Panc1 (cell line): Measurements from ENCODE around the gene TMEM138. TPM values are rescaled to one million over a fixed set of nuclear protein-coding genes. Genes with fewer than 3 reads are reported as not detected.

Experiments
- ATAC-seq: fragments of 200-7000 bp; cut with Tn5 transposase; 2 replicates; pipeline ENCODE4 v1.9.1; 2020; ENCODE audit warnings: mild to moderate bottlenecking, moderate library complexity
- BruUV-seq: library from RNA; stranded (reverse); fragments of 400-500 nt; replicated peaks from 2 replicates; lab custom pipeline; 2021; lab: Mats Ljungman, UMichigan
- CTCF ChIA-PET: fragments of 300-600 bp; sonication (Branson Sonifier 250); formaldehyde crosslinking; loops from one replicate; lab custom pipeline; 2022; ENCODE audit warnings: antibody characterized with exemption; lab: Charles Lee
- POLR2A ChIA-PET: fragments of 300-600 bp; sonication (Branson Sonifier 250); formaldehyde crosslinking; loops from one replicate; lab custom pipeline; 2022; ENCODE audit warnings: antibody characterized with exemption; lab: Charles Lee
- DNase-seq: peaks from one replicate; pipeline ENCODE4 v3.0.0-alpha.2; 2010; ENCODE audit warnings: low read depth, low spot score
- H3K27ac ChIP-seq: 2 replicates; pipeline ENCODE4 v1.5.1; 2011; ENCODE audit warnings: mild to moderate bottlenecking, low read length, inconsistent platforms
- H3K27me3 ChIP-seq: fragments of 200-500 bp; sonication (Bioruptor generic); 2 replicates; pipeline ENCODE4 v1.6.0; 2014; ENCODE audit warnings: low read length, inconsistent platforms; ENCODE audit not compliant: control insufficient read depth, insufficient read depth
- H3K36me3 ChIP-seq: fragments of 200-500 bp; sonication (Bioruptor generic); 2 replicates; pipeline ENCODE4 v1.5.1; 2014; ENCODE audit warnings: inconsistent platforms, mild to moderate bottlenecking, low read length, moderate library complexity; ENCODE audit not compliant: control insufficient read depth, insufficient read depth
- H3K4me1 ChIP-seq: 2 replicates; pipeline ENCODE4 v1.5.1; 2011; ENCODE audit warnings: inconsistent platforms, mild to moderate bottlenecking, low read length, moderate library complexity; ENCODE audit not compliant: control insufficient read depth, insufficient read depth
- H3K4me3 ChIP-seq, 2 experiments: 2 replicates each; pipeline ENCODE4 v1.5.1; 2011 to 2012; ENCODE audit warnings: low read depth in 2 of 2, low read length in 2 of 2, mild to moderate bottlenecking in 2 of 2, inconsistent platforms in 1 of 2, moderate library complexity in 1 of 2
- H3K9me3 ChIP-seq: fragments of 200-500 bp; sonication (Bioruptor generic); 2 replicates; pipeline ENCODE4 v1.5.1; 2014; ENCODE audit warnings: low read depth, mild to moderate bottlenecking, inconsistent platforms, low read length, moderate library complexity; ENCODE audit not compliant: control insufficient read depth, insufficient read depth
- POLR2AphosphoS5 ChIP-seq: IDR thresholded peaks from 2 replicates; pipeline ENCODE4 v1.6.1; 2012; ENCODE audit warnings: mild to moderate bottlenecking, low read depth, low read length, moderate library complexity
- SIN3A ChIP-seq: IDR thresholded peaks from 2 replicates; pipeline ENCODE4 v1.6.1; 2012; ENCODE audit warnings: low read depth, mild to moderate bottlenecking, low read length, moderate library complexity, borderline replicate concordance; ENCODE audit not compliant: insufficient read depth
- TCF7L2 ChIP-seq: IDR thresholded peaks from 2 replicates; pipeline ENCODE4 v1.6.1; 2011; ENCODE audit warnings: mild to moderate bottlenecking, low read depth, low read length, inconsistent platforms
- in situ Hi-C: cut with HindIII; loops from 2 replicates; pipeline ENCODE4 v1.10.0; 2016; ENCODE audit warnings: low sequenced_read_pairs, low pct_unique_long_range_greater_than_20kb
- intact Hi-C: fragments of 100-400 bp; cut with micrococcal nuclease; formaldehyde crosslinking; loops from one replicate; pipeline ENCODE4 v1.10.0; 2022; ENCODE audit not compliant: unreplicated experiment
- total RNA-seq: library from RNA; stranded (reverse); gene quantifications from one replicate; pipeline ENCODE4 v1.2.1, GENCODE V29; 2021; ENCODE audit not compliant: unreplicated experiment
- TF ChIP-seq, protein P1 (sequence below), 2 experiments: IDR thresholded peaks; 2 replicates each; pipeline ENCODE4 v1.6.1; 2011 to 2012; ENCODE audit warnings: low read depth in 2 of 2, control low read depth in 1 of 2, low read length in 1 of 2, mild to moderate bottlenecking in 1 of 2, moderate library complexity in 1 of 2; ENCODE audit not compliant: insufficient read depth in 1 of 2
- TF ChIP-seq, protein P2 (sequence below): fragments of 450-650 bp; IDR thresholded peaks from 2 replicates; pipeline ENCODE4 v1.5.1; 2017; ENCODE audit warnings: mild to moderate bottlenecking

The TMEM138 gene
- total RNA-seq, 1 experiment from 2014 or later = 86.6 TPM

DNA sequence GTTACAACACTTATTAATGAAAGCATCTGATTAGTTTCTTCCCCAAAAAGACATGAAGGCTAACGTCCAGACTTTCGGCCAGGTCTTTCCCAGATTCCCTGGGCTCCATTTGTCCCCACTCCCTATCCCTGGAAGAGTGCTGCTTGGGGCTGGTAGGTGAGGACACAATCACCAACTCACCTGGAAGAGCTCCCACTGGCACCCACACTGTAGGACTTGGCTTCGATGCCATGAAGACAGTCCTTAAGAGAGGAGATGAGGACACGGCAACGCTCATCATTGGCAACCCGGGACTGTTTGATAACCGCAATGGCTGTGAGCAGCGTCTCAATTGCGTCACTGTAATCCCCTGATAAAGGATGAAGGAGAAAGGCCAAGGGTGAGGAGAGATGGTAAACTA, 49.4 kb downstream of the TMEM138 start:
- Histone ChIP-seq H3K4me3 (no peak overlapping the region), H3K4me1 (no peaks in the 10 kb centered on the region), H3K27ac (no peak overlapping the region), H3K27me3 (no peaks in the 10 kb centered on the region), H3K9me3 (no peaks in the 10 kb centered on the region), H3K36me3 (peaks cover 52% of the 10 kb centered on the region)
- intact Hi-C loops (no loop called here), in situ Hi-C loops (no loop called here)
- CTCF ChIA-PET = no interaction called here
- DNase-seq (no peak), ATAC-seq (no peak)
- BruUV-seq = no TSS peak
- POLR2A ChIA-PET = no interaction called here
- TF ChIP-seq SIN3A (no peak), TCF7L2 (no peak), POLR2AphosphoS5 (no peak)
- TF ChIP-seq, protein P1, sequence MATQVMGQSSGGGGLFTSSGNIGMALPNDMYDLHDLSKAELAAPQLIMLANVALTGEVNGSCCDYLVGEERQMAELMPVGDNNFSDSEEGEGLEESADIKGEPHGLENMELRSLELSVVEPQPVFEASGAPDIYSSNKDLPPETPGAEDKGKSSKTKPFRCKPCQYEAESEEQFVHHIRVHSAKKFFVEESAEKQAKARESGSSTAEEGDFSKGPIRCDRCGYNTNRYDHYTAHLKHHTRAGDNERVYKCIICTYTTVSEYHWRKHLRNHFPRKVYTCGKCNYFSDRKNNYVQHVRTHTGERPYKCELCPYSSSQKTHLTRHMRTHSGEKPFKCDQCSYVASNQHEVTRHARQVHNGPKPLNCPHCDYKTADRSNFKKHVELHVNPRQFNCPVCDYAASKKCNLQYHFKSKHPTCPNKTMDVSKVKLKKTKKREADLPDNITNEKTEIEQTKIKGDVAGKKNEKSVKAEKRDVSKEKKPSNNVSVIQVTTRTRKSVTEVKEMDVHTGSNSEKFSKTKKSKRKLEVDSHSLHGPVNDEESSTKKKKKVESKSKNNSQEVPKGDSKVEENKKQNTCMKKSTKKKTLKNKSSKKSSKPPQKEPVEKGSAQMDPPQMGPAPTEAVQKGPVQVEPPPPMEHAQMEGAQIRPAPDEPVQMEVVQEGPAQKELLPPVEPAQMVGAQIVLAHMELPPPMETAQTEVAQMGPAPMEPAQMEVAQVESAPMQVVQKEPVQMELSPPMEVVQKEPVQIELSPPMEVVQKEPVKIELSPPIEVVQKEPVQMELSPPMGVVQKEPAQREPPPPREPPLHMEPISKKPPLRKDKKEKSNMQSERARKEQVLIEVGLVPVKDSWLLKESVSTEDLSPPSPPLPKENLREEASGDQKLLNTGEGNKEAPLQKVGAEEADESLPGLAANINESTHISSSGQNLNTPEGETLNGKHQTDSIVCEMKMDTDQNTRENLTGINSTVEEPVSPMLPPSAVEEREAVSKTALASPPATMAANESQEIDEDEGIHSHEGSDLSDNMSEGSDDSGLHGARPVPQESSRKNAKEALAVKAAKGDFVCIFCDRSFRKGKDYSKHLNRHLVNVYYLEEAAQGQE (IDR thresholded peaks at IDR 0.05; ENCODE audit: insufficient read depth in 1 of 2, low read depth in 2 of 2, low read length in 1 of 2) = no peak
- TF ChIP-seq, protein P2, sequence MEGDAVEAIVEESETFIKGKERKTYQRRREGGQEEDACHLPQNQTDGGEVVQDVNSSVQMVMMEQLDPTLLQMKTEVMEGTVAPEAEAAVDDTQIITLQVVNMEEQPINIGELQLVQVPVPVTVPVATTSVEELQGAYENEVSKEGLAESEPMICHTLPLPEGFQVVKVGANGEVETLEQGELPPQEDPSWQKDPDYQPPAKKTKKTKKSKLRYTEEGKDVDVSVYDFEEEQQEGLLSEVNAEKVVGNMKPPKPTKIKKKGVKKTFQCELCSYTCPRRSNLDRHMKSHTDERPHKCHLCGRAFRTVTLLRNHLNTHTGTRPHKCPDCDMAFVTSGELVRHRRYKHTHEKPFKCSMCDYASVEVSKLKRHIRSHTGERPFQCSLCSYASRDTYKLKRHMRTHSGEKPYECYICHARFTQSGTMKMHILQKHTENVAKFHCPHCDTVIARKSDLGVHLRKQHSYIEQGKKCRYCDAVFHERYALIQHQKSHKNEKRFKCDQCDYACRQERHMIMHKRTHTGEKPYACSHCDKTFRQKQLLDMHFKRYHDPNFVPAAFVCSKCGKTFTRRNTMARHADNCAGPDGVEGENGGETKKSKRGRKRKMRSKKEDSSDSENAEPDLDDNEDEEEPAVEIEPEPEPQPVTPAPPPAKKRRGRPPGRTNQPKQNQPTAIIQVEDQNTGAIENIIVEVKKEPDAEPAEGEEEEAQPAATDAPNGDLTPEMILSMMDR = no peak

DNA sequence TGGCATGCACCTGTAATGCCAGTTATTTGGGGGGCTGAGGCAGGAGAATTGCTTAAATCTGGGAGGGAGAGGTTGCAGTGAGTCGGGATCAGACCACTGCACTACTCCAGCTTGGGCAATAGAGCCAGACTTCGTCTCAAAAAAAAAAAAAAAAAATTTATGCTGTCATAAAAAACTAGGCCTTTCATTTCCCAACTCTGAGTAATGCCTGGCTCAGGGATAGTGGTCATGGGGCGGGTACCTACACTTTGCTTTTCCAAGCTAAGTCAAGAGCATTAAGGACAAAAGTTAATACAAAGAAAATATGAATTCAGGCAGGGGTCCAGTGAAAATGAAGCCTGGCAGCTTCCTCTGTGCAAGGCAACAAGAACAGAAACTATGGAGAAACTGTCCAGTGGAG, 51.3 kb downstream of the TMEM138 start:
- CTCF ChIA-PET = interaction anchor here (0.6 kb wide), 1 partner anchor 323 kb away, joined by 3 read pairs; no protein-coding TSS in a partner anchor
- Histone ChIP-seq H3K27ac (no peak overlapping the region), H3K9me3 (no peaks in the 10 kb centered on the region), H3K27me3 (no peaks in the 10 kb centered on the region), H3K4me3 (no peak overlapping the region), H3K4me1 (no peaks in the 10 kb centered on the region), H3K36me3 (peaks cover 58% of the 10 kb centered on the region)
- ATAC-seq = no peak
- POLR2A ChIA-PET = interaction anchor here (0.5 to 0.8 kb wide), 3 partner anchors 12 to 99 kb away, joined by 3 to 10 read pairs (median 4); no protein-coding TSS in a partner anchor
- TF ChIP-seq, protein P1 (IDR thresholded peaks at IDR 0.05; ENCODE audit: insufficient read depth in 1 of 2, low read depth in 2 of 2, low read length in 1 of 2) = no peak
- TF ChIP-seq, protein P2 = no peak
- no peak for TF ChIP-seq POLR2AphosphoS5
- TF ChIP-seq SIN3A = no peak
- no peak for TF ChIP-seq TCF7L2
- no TSS peak for BruUV-seq
- no peak for DNase-seq
- in situ Hi-C loops (no loop called here), intact Hi-C loops (no loop called here)
